IMR-90 (cell line): ENCODE measurements around the gene HCFC1R1.

Experiments used
- BHLHE40 ChIP-seq: fragments of 150-350 bp; IDR thresholded peaks from 2 replicates; pipeline ENCODE4 v1.6.1; 2016; ENCODE audit warnings: mild to moderate bottlenecking, low read depth, low read length
- MAFK ChIP-seq: IDR thresholded peaks from 2 replicates; pipeline ENCODE4 v1.6.1; 2012; ENCODE audit warnings: low read depth, low read length, improper control_type of control experiment
- MAZ ChIP-seq: IDR thresholded peaks from 2 replicates; pipeline ENCODE4 v1.6.1; 2012; ENCODE audit warnings: low read depth, mild to moderate bottlenecking, low read length, improper control_type of control experiment, moderate library complexity, borderline replicate concordance
- MXI1 ChIP-seq: IDR thresholded peaks from 2 replicates; pipeline ENCODE4 v1.6.1; 2012; ENCODE audit warnings: low read depth, mild to moderate bottlenecking, low read length, moderate library complexity, borderline replicate concordance
- POLR2A ChIP-seq: IDR thresholded peaks from 2 replicates; pipeline ENCODE4 v1.6.1; 2012; ENCODE audit warnings: mild to moderate bottlenecking, low read depth, low read length
- RAD21 ChIP-seq: IDR thresholded peaks from 2 replicates; pipeline ENCODE4 v1.6.1; 2012; ENCODE audit warnings: low read length, improper control_type of control experiment
- RCOR1 ChIP-seq: IDR thresholded peaks from 2 replicates; pipeline ENCODE4 v1.6.1; 2012; ENCODE audit warnings: mild to moderate bottlenecking, low read length, improper control_type of control experiment; ENCODE audit not compliant: insufficient replicate concordance
- RFX5 ChIP-seq: IDR thresholded peaks from 2 replicates; pipeline ENCODE4 v1.8.0; 2012; ENCODE audit warnings: low read depth, mild to moderate bottlenecking, low read length, moderate library complexity
- SMC3 ChIP-seq: fragments of 150-350 bp; IDR thresholded peaks from 2 replicates; pipeline ENCODE4 v1.6.1; 2016; ENCODE audit warnings: low read depth, mild to moderate bottlenecking, antibody characterized with exemption, low read length, moderate library complexity
- TF ChIP-seq, protein P1 (sequence below): conservative IDR thresholded peaks from 2 replicates; pipeline ENCODE4 v1.5.1; 2012; ENCODE audit warnings: mild to moderate bottlenecking, low read depth, low read length, improper control_type of control experiment
- TF ChIP-seq, protein P2 (sequence below): fragments of 150-350 bp; IDR thresholded peaks from 2 replicates; pipeline ENCODE4 v1.6.1; 2016; ENCODE audit warnings: low read depth, mild to moderate bottlenecking, low read length, moderate library complexity, borderline replicate concordance
- TF ChIP-seq, protein P3 (sequence below): fragments of 150-350 bp; IDR thresholded peaks from 2 replicates; pipeline ENCODE4 v1.6.1; 2017; ENCODE audit warnings: mild to moderate bottlenecking, antibody characterized with exemption, low read length, low read depth

DNA sequence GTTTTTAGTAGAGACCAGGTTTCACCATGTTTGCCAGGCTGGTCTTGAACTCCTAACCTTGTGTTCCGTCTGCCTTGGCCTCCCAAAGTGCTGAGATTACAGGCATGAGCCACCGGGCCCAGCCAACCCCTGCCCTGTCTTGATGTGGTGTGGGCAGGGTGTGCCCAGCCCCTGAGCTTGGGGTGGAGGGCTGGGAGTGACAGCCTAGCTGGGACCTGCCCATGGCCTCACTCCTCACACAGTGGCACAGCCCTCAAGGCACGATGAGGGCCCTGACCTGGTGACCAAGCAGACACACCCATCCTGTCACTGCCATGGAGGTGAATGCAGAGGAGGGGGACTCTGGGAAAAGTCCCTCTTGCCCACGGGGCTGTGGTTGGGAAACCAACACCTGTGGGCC lies 44.7 kb upstream of the HCFC1R1 start:
- no peak for TF ChIP-seq RFX5
- TF ChIP-seq RCOR1: no peak
- TF ChIP-seq MXI1: no peak
- TF ChIP-seq, protein P1, sequence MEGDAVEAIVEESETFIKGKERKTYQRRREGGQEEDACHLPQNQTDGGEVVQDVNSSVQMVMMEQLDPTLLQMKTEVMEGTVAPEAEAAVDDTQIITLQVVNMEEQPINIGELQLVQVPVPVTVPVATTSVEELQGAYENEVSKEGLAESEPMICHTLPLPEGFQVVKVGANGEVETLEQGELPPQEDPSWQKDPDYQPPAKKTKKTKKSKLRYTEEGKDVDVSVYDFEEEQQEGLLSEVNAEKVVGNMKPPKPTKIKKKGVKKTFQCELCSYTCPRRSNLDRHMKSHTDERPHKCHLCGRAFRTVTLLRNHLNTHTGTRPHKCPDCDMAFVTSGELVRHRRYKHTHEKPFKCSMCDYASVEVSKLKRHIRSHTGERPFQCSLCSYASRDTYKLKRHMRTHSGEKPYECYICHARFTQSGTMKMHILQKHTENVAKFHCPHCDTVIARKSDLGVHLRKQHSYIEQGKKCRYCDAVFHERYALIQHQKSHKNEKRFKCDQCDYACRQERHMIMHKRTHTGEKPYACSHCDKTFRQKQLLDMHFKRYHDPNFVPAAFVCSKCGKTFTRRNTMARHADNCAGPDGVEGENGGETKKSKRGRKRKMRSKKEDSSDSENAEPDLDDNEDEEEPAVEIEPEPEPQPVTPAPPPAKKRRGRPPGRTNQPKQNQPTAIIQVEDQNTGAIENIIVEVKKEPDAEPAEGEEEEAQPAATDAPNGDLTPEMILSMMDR: no peak
- TF ChIP-seq POLR2A: no peak
- TF ChIP-seq SMC3: no peak
- TF ChIP-seq, protein P2, sequence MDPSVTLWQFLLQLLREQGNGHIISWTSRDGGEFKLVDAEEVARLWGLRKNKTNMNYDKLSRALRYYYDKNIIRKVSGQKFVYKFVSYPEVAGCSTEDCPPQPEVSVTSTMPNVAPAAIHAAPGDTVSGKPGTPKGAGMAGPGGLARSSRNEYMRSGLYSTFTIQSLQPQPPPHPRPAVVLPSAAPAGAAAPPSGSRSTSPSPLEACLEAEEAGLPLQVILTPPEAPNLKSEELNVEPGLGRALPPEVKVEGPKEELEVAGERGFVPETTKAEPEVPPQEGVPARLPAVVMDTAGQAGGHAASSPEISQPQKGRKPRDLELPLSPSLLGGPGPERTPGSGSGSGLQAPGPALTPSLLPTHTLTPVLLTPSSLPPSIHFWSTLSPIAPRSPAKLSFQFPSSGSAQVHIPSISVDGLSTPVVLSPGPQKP: no peak
- TF ChIP-seq BHLHE40: no peak
- no peak for TF ChIP-seq MAZ
- TF ChIP-seq MAFK: no peak
- no peak for TF ChIP-seq RAD21
- TF ChIP-seq, protein P3, sequence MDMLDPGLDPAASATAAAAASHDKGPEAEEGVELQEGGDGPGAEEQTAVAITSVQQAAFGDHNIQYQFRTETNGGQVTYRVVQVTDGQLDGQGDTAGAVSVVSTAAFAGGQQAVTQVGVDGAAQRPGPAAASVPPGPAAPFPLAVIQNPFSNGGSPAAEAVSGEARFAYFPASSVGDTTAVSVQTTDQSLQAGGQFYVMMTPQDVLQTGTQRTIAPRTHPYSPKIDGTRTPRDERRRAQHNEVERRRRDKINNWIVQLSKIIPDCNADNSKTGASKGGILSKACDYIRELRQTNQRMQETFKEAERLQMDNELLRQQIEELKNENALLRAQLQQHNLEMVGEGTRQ: no peak
